ENCODE measurements around the gene CYTH2.

CYTH2 gene

GRCh38 chr19:48512504-48513288 is 43.5 kb downstream of the CYTH2 start:
- TF ChIP-seq ZNF2 (tag by site-specific recombination; IDR thresholded peaks at IDR 0.05) (peak; percentile 13; the same call in 1 of the 2 replicates), ZNF664 (tag by site-specific recombination; IDR thresholded peaks at IDR 0.05) (0 out of 2 replicates have a peak, but pooled peaks have one; percentile 48), ZSCAN4 (tag by site-specific recombination; IDR thresholded peaks at IDR 0.05) (no peak; the same call in 1 of the 2 replicates), ZNF549 (tag by site-specific recombination; IDR thresholded peaks at IDR 0.05) (no peak), ZBTB20 (tag by site-specific recombination; IDR thresholded peaks at IDR 0.05) (peak; percentile 26; the same call in 1 of the 2 replicates), ZNF121 (tag by site-specific recombination; IDR thresholded peaks at IDR 0.05) (no peak), ZNF18 (tag by site-specific recombination; IDR thresholded peaks at IDR 0.05) (peak; percentile 81), ZNF335 (tag by site-specific recombination; conservative IDR thresholded peaks at IDR 0.05) (no peak), GLIS1 (tag by site-specific recombination; IDR thresholded peaks at IDR 0.05) (0 out of 2 replicates have a peak, but pooled peaks have one; percentile 4), ZNF398 (tag by site-specific recombination; IDR thresholded peaks at IDR 0.05) (0 out of 2 replicates have a peak, but pooled peaks have one; percentile 8)
- POLR2A ChIA-PET = interaction anchor here (0.6 to 1.7 kb wide), 4 partner anchors 10 to 58 kb away, joined by 4 to 10 read pairs (median 6); no protein-coding TSS in a partner anchor
- H3K4me3 ChIP-seq (ENCODE audit: low read depth, low read length) = no peak overlapping the region
- H3K9me3 ChIP-seq (ENCODE audit: control insufficient read depth, insufficient read depth, low read depth, low read length) = no peaks in the 10 kb centered on the region
- H3K4me1 ChIP-seq (ENCODE audit: control insufficient read depth, insufficient read depth, low read length) = no peaks in the 10 kb centered on the region
- H3K27ac ChIP-seq (ENCODE audit: extremely low read depth, low read depth, low read length) = no peak overlapping the region
- H3K36me3 ChIP-seq (ENCODE audit: control insufficient read depth in 2 of 2, insufficient read depth in 1 of 2, low read length in 2 of 2) = no peaks in the 10 kb centered on the region
- CTCF ChIA-PET = interaction anchor here (0.5 kb wide), 1 partner anchor 11 kb away, joined by 3 read pairs; no protein-coding TSS in a partner anchor

- Histone ChIP-seq H3K9me3 (ENCODE audit: control insufficient read depth, insufficient read depth, low read depth, low read length) (no peaks in the 10 kb centered on the region), H3K4me3 (ENCODE audit: low read depth, low read length) (peak overlapping the region; percentile 61), H3K27ac (ENCODE audit: extremely low read depth, low read depth, low read length) (no peak overlapping the region; the same call in 1 of the 2 replicates), H3K4me1 (ENCODE audit: control insufficient read depth, insufficient read depth, low read length) (no peaks in the 10 kb centered on the region), H3K36me3 (ENCODE audit: control insufficient read depth in 2 of 2, insufficient read depth in 1 of 2, low read length in 2 of 2) (no peaks in the 10 kb centered on the region)
- ChIA-PET CTCF (interaction anchor here (0.9 to 1.3 kb wide), 2 partner anchors 23 to 70 kb away, joined by 4 read pairs; no protein-coding TSS in a partner anchor), POLR2A (interaction anchor here (0.6 to 1.7 kb wide), 11 partner anchors 10 to 106 kb away, joined by 3 to 10 read pairs (median 4); partner anchors contain the start of genes RPL18 and SPHK2)
- TF ChIP-seq ZNF596 (tag by site-specific recombination; IDR thresholded peaks at IDR 0.05) (no peak), EGR2 (tag by site-specific recombination; IDR thresholded peaks at IDR 0.05; ENCODE audit: low read depth) (no peak), ZNF335 (tag by site-specific recombination; conservative IDR thresholded peaks at IDR 0.05) (peak; percentile 93), ZNF629 (tag by site-specific recombination; IDR thresholded peaks at IDR 0.05) (peak; percentile 44; the same call in 1 of the 2 replicates), KLF1 (tag by site-specific recombination; IDR thresholded peaks at IDR 0.05) (peak; percentile 90), ZNF837 (tag by site-specific recombination; IDR thresholded peaks at IDR 0.05) (no peak), SCRT2 (tag by site-specific recombination; IDR thresholded peaks at IDR 0.05) (no peak), KLF17 (tag by site-specific recombination; IDR thresholded peaks at IDR 0.05) (0 out of 2 replicates have a peak, but pooled peaks have one; percentile 44), GLIS2 (tag by site-specific recombination; IDR thresholded peaks at IDR 0.05) (peak; percentile 98), BCL11B (tag by site-specific recombination; IDR thresholded peaks at IDR 0.05; ENCODE audit: low read depth) (0 out of 2 replicates have a peak, but pooled peaks have one; percentile 11), ZNF639 (tag by site-specific recombination; IDR thresholded peaks at IDR 0.05) (peak; percentile 34; the same call in 1 of the 2 replicates), ZNF548 (tag by site-specific recombination; IDR thresholded peaks at IDR 0.05) (no peak), ZNF140 (tag by site-specific recombination; IDR thresholded peaks at IDR 0.05) (no peak), HOXA7 (CRISPR knock-in tag; IDR thresholded peaks at IDR 0.05; ENCODE audit: borderline replicate concordance) (no peak), ZNF37A (tag by site-specific recombination; IDR thresholded peaks at IDR 0.05) (no peak)
Observed at GRCh38 chr19:48513289-48514122, 44.3 kb downstream of the CYTH2 start.

All from HEK293 (cell line).